IMR-90 (cell line): ENCODE results near the gene CSDE1. TPM values are rescaled to one million over a fixed set of nuclear protein-coding genes. Genes with fewer than 3 reads are reported as not detected.

Experiments used
- ATAC-seq: fragments of 200-7000 bp; cut with Tn5 transposase; 2 replicates; pipeline ENCODE4 v1.9.1; 2020; ENCODE audit warnings: low read depth, mild to moderate bottlenecking, moderate library complexity
- BruUV-seq: library from RNA; stranded (reverse); fragments of 400-500 nt; replicated peaks from 2 replicates; lab custom pipeline; 2021; lab: Mats Ljungman, UMichigan
- CTCF ChIA-PET: fragments of 300-600 bp; formaldehyde crosslinking; extraction: SDS; loops from one replicate; lab custom pipeline; 2021; ENCODE audit warnings: antibody characterized with exemption; lab: Yijun Ruan, JAX
- POLR2A ChIA-PET: fragments of 300-600 bp; sonication (Branson Sonifier 250); formaldehyde crosslinking; loops from one replicate; lab custom pipeline; 2022; ENCODE audit warnings: antibody characterized with exemption; ENCODE audit not compliant: unreplicated experiment; lab: Charles Lee
- DNase-seq: peaks from one replicate; pipeline ENCODE4 v3.0.0; 2013
- H2AFZ ChIP-seq: replicated peaks from 2 replicates; pipeline ENCODE3; 2013; ENCODE audit warnings: low read length, mild to moderate bottlenecking; ENCODE audit not compliant: poor library complexity
- H2AK5ac ChIP-seq: 2 replicates; pipeline ENCODE4 v1.6.1; 2013; ENCODE audit warnings: low read depth, low read length, inconsistent platforms
- H2AK9ac ChIP-seq: replicated peaks from 2 replicates; pipeline ENCODE3; 2013; ENCODE audit warnings: mild to moderate bottlenecking, low read depth, low read length, moderate library complexity; ENCODE audit not compliant: poor library complexity
- H2BK120ac ChIP-seq: 2 replicates; pipeline ENCODE4 v1.6.1; 2013; ENCODE audit warnings: low read depth, low read length, inconsistent platforms
- H2BK15ac ChIP-seq: 3 replicates; pipeline ENCODE4 v1.6.1; 2013; ENCODE audit warnings: low read depth, low read length, inconsistent platforms
- H2BK20ac ChIP-seq: 2 replicates; pipeline ENCODE4 v1.6.1; 2013; ENCODE audit warnings: low read depth, mild to moderate bottlenecking, inconsistent platforms, low read length, moderate library complexity
- H2BK5ac ChIP-seq: 2 replicates; pipeline ENCODE4 v1.6.1; 2013; ENCODE audit warnings: mild to moderate bottlenecking, low read depth, low read length, inconsistent platforms; ENCODE audit not compliant: poor library complexity, severe bottlenecking
- H3K14ac ChIP-seq: replicated peaks from 2 replicates; pipeline ENCODE4 v1.6.1; 2013; ENCODE audit warnings: low read depth, low read length, inconsistent platforms
- H3K18ac ChIP-seq: 2 replicates; pipeline ENCODE4 v1.6.1; 2013; ENCODE audit warnings: low read depth, low read length, control low read depth
- H3K23ac ChIP-seq: 2 replicates; pipeline ENCODE4 v1.6.1; 2013; ENCODE audit warnings: low read depth, low read length, inconsistent platforms
- H3K27ac ChIP-seq: 2 replicates; pipeline ENCODE4 v1.5.1; 2013; ENCODE audit warnings: mild to moderate bottlenecking, control low read depth, low read length; ENCODE audit not compliant: insufficient read depth
- H3K27me3 ChIP-seq: 2 replicates; pipeline ENCODE4 v1.6.1; 2013; ENCODE audit warnings: low read length; ENCODE audit not compliant: control insufficient read depth, insufficient read depth
- H3K36me3 ChIP-seq: 2 replicates; pipeline ENCODE4 v1.6.1; 2013; ENCODE audit warnings: low read length, mixed read lengths; ENCODE audit not compliant: control insufficient read depth, insufficient read depth
- H3K4ac ChIP-seq: 2 replicates; pipeline ENCODE4 v1.6.1; 2013; ENCODE audit warnings: low read depth, low read length, inconsistent platforms
- H3K4me1 ChIP-seq: 2 replicates; pipeline ENCODE4 v1.6.1; 2013; ENCODE audit warnings: low read length, mixed read lengths; ENCODE audit not compliant: control insufficient read depth, insufficient read depth
- H3K4me2 ChIP-seq: 2 replicates; pipeline ENCODE4 v1.6.1; 2013; ENCODE audit warnings: low read depth, mild to moderate bottlenecking, control low read depth, low read length, moderate library complexity
- H3K4me3 ChIP-seq: 2 replicates; pipeline ENCODE4 v1.5.1; 2013; ENCODE audit warnings: low read depth, mild to moderate bottlenecking, control low read depth, low read length, moderate library complexity; ENCODE audit not compliant: insufficient read depth
- H3K56ac ChIP-seq: 2 replicates; pipeline ENCODE4 v1.6.1; 2013; ENCODE audit warnings: low read length, inconsistent platforms; ENCODE audit not compliant: insufficient read depth; ENCODE audit errors: extremely low read depth
- H3K79me1 ChIP-seq, 2 experiments: 2 replicates each; pipeline ENCODE4 v1.6.1; 2013; ENCODE audit warnings: low read length in 2 of 2, inconsistent platforms in 1 of 2, low read depth in 1 of 2
- H3K9ac ChIP-seq: 2 replicates; pipeline ENCODE4 v1.6.1; 2013; ENCODE audit warnings: low read depth, low read length, control low read depth
- H3K9me1 ChIP-seq: 2 replicates; pipeline ENCODE4 v1.6.1; 2013; ENCODE audit warnings: low read length, inconsistent platforms; ENCODE audit not compliant: insufficient read depth
- H3K9me3 ChIP-seq: 2 replicates; pipeline ENCODE4 v1.6.1; 2013; ENCODE audit warnings: low read length; ENCODE audit not compliant: control insufficient read depth, insufficient read depth
- H4K20me1 ChIP-seq: 2 replicates; pipeline ENCODE4 v1.6.1; 2013; ENCODE audit warnings: low read length, inconsistent platforms; ENCODE audit not compliant: insufficient read depth
- H4K5ac ChIP-seq: 2 replicates; pipeline ENCODE4 v1.6.1; 2013; ENCODE audit warnings: mild to moderate bottlenecking, low read depth, low read length, control low read depth
- H4K8ac ChIP-seq, 2 experiments: 2 replicates each; pipeline ENCODE4 v1.6.1; 2013; ENCODE audit warnings: low read depth in 2 of 2, low read length in 2 of 2, control low read depth in 1 of 2, inconsistent platforms in 1 of 2
- H4K91ac ChIP-seq: 2 replicates; pipeline ENCODE4 v1.6.1; 2013; ENCODE audit warnings: low read depth, low read length, inconsistent platforms; ENCODE audit not compliant: insufficient read depth
- BHLHE40 ChIP-seq: fragments of 150-350 bp; IDR thresholded peaks from 2 replicates; pipeline ENCODE4 v1.6.1; 2016; ENCODE audit warnings: mild to moderate bottlenecking, low read depth, low read length
- CHD1 ChIP-seq: IDR thresholded peaks from 2 replicates; pipeline ENCODE4 v1.6.1; 2012; ENCODE audit warnings: low read depth, low read length, improper control_type of control experiment
- FOS ChIP-seq: fragments of 150-350 bp; IDR thresholded peaks from 2 replicates; pipeline ENCODE4 v1.6.1; 2016; ENCODE audit warnings: low read depth, low read length
- MAFK ChIP-seq: IDR thresholded peaks from 2 replicates; pipeline ENCODE4 v1.6.1; 2012; ENCODE audit warnings: low read depth, low read length, improper control_type of control experiment
- MXI1 ChIP-seq: IDR thresholded peaks from 2 replicates; pipeline ENCODE4 v1.6.1; 2012; ENCODE audit warnings: low read depth, mild to moderate bottlenecking, low read length, moderate library complexity, borderline replicate concordance
- NFE2L2 ChIP-seq: fragments of 150-350 bp; IDR thresholded peaks from 2 replicates; pipeline ENCODE4 v1.6.1; 2016; ENCODE audit warnings: low read depth, mild to moderate bottlenecking, low read length
- POLR2A ChIP-seq: IDR thresholded peaks from 2 replicates; pipeline ENCODE4 v1.6.1; 2012; ENCODE audit warnings: mild to moderate bottlenecking, low read depth, low read length
- RAD21 ChIP-seq: IDR thresholded peaks from 2 replicates; pipeline ENCODE4 v1.6.1; 2012; ENCODE audit warnings: low read length, improper control_type of control experiment
- RCOR1 ChIP-seq: IDR thresholded peaks from 2 replicates; pipeline ENCODE4 v1.6.1; 2012; ENCODE audit warnings: mild to moderate bottlenecking, low read length, improper control_type of control experiment; ENCODE audit not compliant: insufficient replicate concordance
- RFX5 ChIP-seq: IDR thresholded peaks from 2 replicates; pipeline ENCODE4 v1.8.0; 2012; ENCODE audit warnings: low read depth, mild to moderate bottlenecking, low read length, moderate library complexity
- SMC3 ChIP-seq: fragments of 150-350 bp; IDR thresholded peaks from 2 replicates; pipeline ENCODE4 v1.6.1; 2016; ENCODE audit warnings: low read depth, mild to moderate bottlenecking, antibody characterized with exemption, low read length, moderate library complexity
- WGBS, 2 experiments: methylation state at CpG; one replicate each; pipeline versions ENCODE4 v1.1.5 to v1.1.7; 2013; ENCODE audit warnings: missing lambda C conversion rate in 2 of 2; ENCODE audit not compliant: insufficient read length in 1 of 2; ENCODE audit errors: extremely low coverage in 2 of 2; 5-methylcytosine and 5-hydroxymethylcytosine counted together
- dilution Hi-C: fragments of 300-500 bp; cut with HindIII; formaldehyde crosslinking; loops from one replicate; pipeline ENCODE4 v1.14.3; 2018; ENCODE audit warnings: low sequenced_read_pairs; ENCODE audit not compliant: unreplicated experiment
- in situ Hi-C: fragments of 300-500 bp; cut with MboI; formaldehyde crosslinking; loops from 3 replicates; pipeline ENCODE4 v1.14.3; 2019; ENCODE audit warnings: low sequenced_read_pairs, inconsistent platforms, mixed read lengths
- intact Hi-C: fragments of 100-400 bp; cut with micrococcal nuclease; formaldehyde crosslinking; loops from 2 replicates; pipeline ENCODE4 v1.10.0; 2022
- polyA plus RNA-seq, 3 experiments: library from polyadenylated mRNA; depleted of rRNA; stranded (reverse); fragments of >200 nt; gene quantifications; 2 replicates each; pipeline ENCODE4 v1.2.3, GENCODE V29; 2012; ENCODE audit warnings: low replicate concordance in 1 of 3
- total RNA-seq: library from RNA; depleted of rRNA; stranded (reverse); fragments of >200 nt; gene quantifications from 2 replicates; pipeline ENCODE4 v1.2.3, GENCODE V29; 2012
- TF ChIP-seq, protein P1 (sequence below): fragments of 150-350 bp; IDR thresholded peaks from 2 replicates; pipeline ENCODE4 v1.6.1; 2016; ENCODE audit warnings: low read depth, mild to moderate bottlenecking, low read length, moderate library complexity, borderline replicate concordance

The CSDE1 gene
- total and polyA plus RNA-seq, 2 of the 4 experiments (the other 2 are of a cell fraction): 190 to 879 TPM

DNA sequence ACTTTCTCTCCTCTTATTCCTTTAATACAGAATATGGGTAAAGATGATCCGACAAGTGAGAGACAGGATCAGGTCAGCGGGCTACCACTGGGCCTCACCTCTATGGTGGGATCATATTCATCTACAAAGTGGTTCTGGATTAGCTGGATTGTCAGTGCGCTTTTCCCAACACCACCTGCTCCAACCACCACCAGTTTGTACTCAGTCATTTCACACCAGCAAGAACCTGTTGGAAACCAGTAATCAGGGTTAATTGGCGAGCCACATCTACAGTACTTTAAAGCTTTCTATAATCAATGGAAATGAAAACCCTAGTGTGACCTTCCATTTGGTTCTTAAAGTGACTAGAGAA is 41.9 kb downstream of the CSDE1 start (continued):
- TF ChIP-seq NFE2L2 (no peak), MXI1 (no peak), SMC3 (no peak)

GRCh38 chr1:114712977-114713376 is 44.8 kb downstream of the CSDE1 start:
- Histone ChIP-seq H2BK20ac (no peak overlapping the region), H3K4me2 (no peak overlapping the region), H3K27me3 (no peaks in the 10 kb centered on the region), H4K5ac (no peak overlapping the region), H2AK5ac (no peak overlapping the region), H2BK5ac (no peak overlapping the region), H3K9me1 (no peaks in the 10 kb centered on the region), H3K4me1 (no peaks in the 10 kb centered on the region), H3K9me3 (no peaks in the 10 kb centered on the region), H3K18ac (no peak overlapping the region), H3K9ac (no peak overlapping the region), H3K4ac (no peak overlapping the region), H3K79me1 (peaks cover 25 to 32% of the 10 kb centered on the region in 2 experiments), H4K20me1 (peaks cover 4% of the 10 kb centered on the region; the same call in 1 of the 2 replicates), H2BK120ac (no peak overlapping the region), H4K91ac (no peak overlapping the region), H3K14ac (no peak overlapping the region), H3K4me3 (no peak overlapping the region), H3K27ac (no peak overlapping the region), H2AK9ac (no peak overlapping the region), H4K8ac (no peak overlapping the region), H2BK15ac (no peak overlapping the region), H3K36me3 (peaks cover 22% of the 10 kb centered on the region), H3K23ac (no peak overlapping the region), H2AFZ (no peak overlapping the region), H3K56ac (no peak overlapping the region)
- TF ChIP-seq CHD1 (no peak), RFX5 (no peak), POLR2A (no peak), RAD21 (no peak), SMC3 (no peak), MXI1 (no peak), NFE2L2 (no peak), RCOR1 (no peak), FOS (no peak), BHLHE40 (no peak), MAFK (no peak)
- TF ChIP-seq, protein P1, sequence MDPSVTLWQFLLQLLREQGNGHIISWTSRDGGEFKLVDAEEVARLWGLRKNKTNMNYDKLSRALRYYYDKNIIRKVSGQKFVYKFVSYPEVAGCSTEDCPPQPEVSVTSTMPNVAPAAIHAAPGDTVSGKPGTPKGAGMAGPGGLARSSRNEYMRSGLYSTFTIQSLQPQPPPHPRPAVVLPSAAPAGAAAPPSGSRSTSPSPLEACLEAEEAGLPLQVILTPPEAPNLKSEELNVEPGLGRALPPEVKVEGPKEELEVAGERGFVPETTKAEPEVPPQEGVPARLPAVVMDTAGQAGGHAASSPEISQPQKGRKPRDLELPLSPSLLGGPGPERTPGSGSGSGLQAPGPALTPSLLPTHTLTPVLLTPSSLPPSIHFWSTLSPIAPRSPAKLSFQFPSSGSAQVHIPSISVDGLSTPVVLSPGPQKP: no peak
- in situ Hi-C loops: loop anchor here (25.0 kb wide), 1 partner anchor 751 kb away; no protein-coding TSS in a partner anchor
- ChIA-PET CTCF (no interaction called here), POLR2A (no interaction called here)
- intact Hi-C loops: no loop called here
- ATAC-seq (no peak), DNase-seq (no peak)
- no CpG with 5 or more reads among the region's 4 CpGs for WGBS, 2 experiments
- dilution Hi-C loops: no loop called here
- no TSS peak for BruUV-seq
